ENCODE data around the gene KRT72. TPM values are rescaled to one million over a fixed set of nuclear protein-coding genes. Genes with fewer than 3 reads are reported as not detected.

Gene KRT72
- total RNA-seq, 1 experiment from 2014 or later: not detected

- Histone ChIP-seq H3K23me2 (ENCODE audit: insufficient read length, low read depth, low read length, poor library complexity, severe bottlenecking) (no peaks in the 10 kb centered on the region), H3K56ac (ENCODE audit: insufficient read length, low read depth, low read length) (no peak overlapping the region), H2AFZ (ENCODE audit: low read length) (no peak overlapping the region), H2BK120ac (ENCODE audit: low read depth, low read length, poor library complexity, severe bottlenecking) (no peak overlapping the region), H4K5ac (ENCODE audit: insufficient read length, low read depth, low read length) (no peak overlapping the region), H3K23ac (ENCODE audit: insufficient read length, low read depth, low read length) (no peak overlapping the region), H3T11ph (ENCODE audit: low read length) (no peak overlapping the region), H3K4ac (ENCODE audit: low read depth, low read length) (no peak overlapping the region), H2BK20ac (ENCODE audit: low read depth, low read length, poor library complexity, severe bottlenecking) (no peak overlapping the region), H2BK15ac (ENCODE audit: low read depth, low read length) (no peak overlapping the region), H3K18ac (ENCODE audit: insufficient read length, low read depth, low read length) (no peak overlapping the region), H2BK5ac (ENCODE audit: insufficient read length, low read length) (no peak overlapping the region), H3K4me2 (ENCODE audit: insufficient read depth, insufficient read length, low read length) (no peak overlapping the region), H4K91ac (ENCODE audit: insufficient read length, low read depth, low read length) (no peak overlapping the region), H4K8ac (replicated peaks; ENCODE audit: insufficient read length, low read depth, low read length) (no peak overlapping the region), H3K14ac (ENCODE audit: insufficient read depth, low read length) (no peak overlapping the region), H2BK12ac (ENCODE audit: insufficient read length, low read depth, low read length) (no peak overlapping the region), H3K4me1 (ENCODE audit: insufficient read depth, low read length) (no peaks in the 10 kb centered on the region), H3K27me3 (ENCODE audit: insufficient read depth, low read length) (no peaks in the 10 kb centered on the region), H3K79me2 (ENCODE audit: insufficient read depth, low read length) (no peaks in the 10 kb centered on the region), H3K9ac (ENCODE audit: extremely low read depth, insufficient read length, low read length) (no peak overlapping the region), H3K79me1 (ENCODE audit: insufficient read depth, low read depth, low read length, poor library complexity, severe bottlenecking) (no peaks in the 10 kb centered on the region), H4K20me1 (ENCODE audit: control insufficient read depth, insufficient read depth, insufficient read length) (no peaks in the 10 kb centered on the region), H3K9me3 (ENCODE audit: control insufficient read depth, low read depth, low read length) (no peaks in the 10 kb centered on the region), H3K27ac (ENCODE audit: insufficient read length, low read depth, low read length) (no peak overlapping the region), H2AK5ac (ENCODE audit: insufficient read length, low read length) (no peak overlapping the region)
- Mint-ChIP-seq H3K4me1 (no peaks in the 10 kb centered on the region), H3K9me3 (no peaks in the 10 kb centered on the region), H3K27me3 (ENCODE audit: low read depth) (peaks cover 17% of the 10 kb centered on the region), H3K27ac (no peak overlapping the region), H3K36me3 (ENCODE audit: insufficient read depth in 1 of 3, low read depth in 3 of 3) (no peaks in the 10 kb centered on the region), H3K4me3 (no peak overlapping the region)
- no peak for DNase-seq
- no CpG with 5 or more reads among the region's 6 CpGs for WGBS (ENCODE audit: extremely low coverage, insufficient read length, low lambda C conversion rate)
- TF ChIP-seq CTCF (conservative IDR thresholded peaks at IDR 0.05): no peak
These were observed 45.7 kb downstream of the KRT72 start for GRCh38 chr12:52555577-52555976.

Measured in H9 (cell line).